Peyer's patch (tissue), 4 donors: ENCODE data around the gene AMPD1.

ENCODE experiments used
- CTCF ChIP-seq, 6 experiments: fragments of 450-650 bp in 4 of 6; fragments of 200-600 bp in 2 of 6; sonication (generic) in 1 of 6; IDR thresholded peaks; one replicate each; pipeline ENCODE4 v1.5.1; 2017 to 2019; ENCODE audit warnings: antibody characterized with exemption in 6 of 6, mild to moderate bottlenecking in 3 of 6, moderate library complexity in 1 of 6
- POLR2A ChIP-seq, 2 donors: fragments of 450-650 bp; IDR thresholded peaks; one replicate each; pipeline ENCODE4 v1.5.1; 2017; ENCODE audit warnings: antibody characterized with exemption in 2 of 2, mild to moderate bottlenecking in 2 of 2, moderate library complexity in 2 of 2

GRCh38 chr1:114728553-114728952 is 33.2 kb upstream of the AMPD1 start:
- TF ChIP-seq CTCF (IDR thresholded peaks at IDR 0.05) (no peak), POLR2A (IDR thresholded peaks at IDR 0.05) (no peak)
